ENCODE measurements around the gene EIF2AK3.
"Not testable (repeated sequence)": the region's sequence is repeated elsewhere in the genome, so short reads cannot be mapped to it uniquely, and the experiment has no call there.

The EIF2AK3 gene

DNA sequence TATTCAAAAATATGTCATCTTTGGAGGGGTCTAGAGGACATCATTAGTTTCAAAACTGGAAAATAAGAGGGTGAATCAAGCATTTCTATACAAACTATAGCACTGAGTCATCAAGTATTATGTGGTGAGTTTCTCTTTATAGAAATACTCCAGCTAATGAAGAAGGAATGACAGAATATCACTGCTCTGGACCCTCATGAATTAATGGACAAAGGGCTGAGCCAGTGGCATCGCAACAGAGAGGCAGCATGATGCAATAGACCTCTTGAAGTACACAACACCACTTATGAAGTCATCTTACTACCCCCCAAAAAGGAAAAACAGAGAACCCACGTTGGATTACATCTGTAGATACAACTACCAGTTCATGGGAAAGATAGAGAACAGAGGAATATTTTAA lies 27.4 kb upstream of the EIF2AK3 start:
- TF ChIP-seq, protein P1, sequence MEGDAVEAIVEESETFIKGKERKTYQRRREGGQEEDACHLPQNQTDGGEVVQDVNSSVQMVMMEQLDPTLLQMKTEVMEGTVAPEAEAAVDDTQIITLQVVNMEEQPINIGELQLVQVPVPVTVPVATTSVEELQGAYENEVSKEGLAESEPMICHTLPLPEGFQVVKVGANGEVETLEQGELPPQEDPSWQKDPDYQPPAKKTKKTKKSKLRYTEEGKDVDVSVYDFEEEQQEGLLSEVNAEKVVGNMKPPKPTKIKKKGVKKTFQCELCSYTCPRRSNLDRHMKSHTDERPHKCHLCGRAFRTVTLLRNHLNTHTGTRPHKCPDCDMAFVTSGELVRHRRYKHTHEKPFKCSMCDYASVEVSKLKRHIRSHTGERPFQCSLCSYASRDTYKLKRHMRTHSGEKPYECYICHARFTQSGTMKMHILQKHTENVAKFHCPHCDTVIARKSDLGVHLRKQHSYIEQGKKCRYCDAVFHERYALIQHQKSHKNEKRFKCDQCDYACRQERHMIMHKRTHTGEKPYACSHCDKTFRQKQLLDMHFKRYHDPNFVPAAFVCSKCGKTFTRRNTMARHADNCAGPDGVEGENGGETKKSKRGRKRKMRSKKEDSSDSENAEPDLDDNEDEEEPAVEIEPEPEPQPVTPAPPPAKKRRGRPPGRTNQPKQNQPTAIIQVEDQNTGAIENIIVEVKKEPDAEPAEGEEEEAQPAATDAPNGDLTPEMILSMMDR (IDR thresholded peaks at IDR 0.05; ENCODE audit: low read depth, low read length), result no peak
- H3K4me3 ChIP-seq (ENCODE audit: low read depth, low read length), result no peak overlapping the region

- TF ChIP-seq, protein P1 (IDR thresholded peaks at IDR 0.05; ENCODE audit: low read depth, low read length), result no peak
- H3K4me3 ChIP-seq (ENCODE audit: low read depth, low read length), result no peak overlapping the region
These were observed 24.4 kb upstream of the EIF2AK3 start for GRCh38 chr2:88651646-88652045.

GRCh38 chr2:88645291-88645882 lies 18.1 kb upstream of the EIF2AK3 start:
- not testable (repeated sequence) for H3K4me3 ChIP-seq (ENCODE audit: low read depth, low read length)

DNA sequence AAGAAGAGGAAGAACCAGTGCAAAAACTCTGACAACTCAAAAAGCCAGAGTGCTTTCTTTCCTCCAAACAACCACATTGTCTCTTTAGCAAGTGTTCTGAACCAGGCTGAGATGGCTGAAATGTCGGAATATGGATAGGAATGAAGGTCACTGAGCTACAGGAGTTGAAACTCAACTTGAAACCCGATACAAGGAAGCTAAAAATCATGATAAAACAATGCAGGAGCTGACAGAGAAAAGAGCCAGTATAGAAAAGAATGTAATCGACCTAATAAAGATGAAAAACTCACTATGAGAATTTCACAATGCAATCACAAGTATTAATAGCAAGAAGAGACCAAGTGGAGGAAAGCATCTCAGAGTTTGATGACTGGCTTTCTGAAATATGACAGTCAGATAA lies 15.0 kb upstream of the EIF2AK3 start:
- TF ChIP-seq, protein P1 (IDR thresholded peaks at IDR 0.05; ENCODE audit: low read depth, low read length), result no peak
- H3K4me3 ChIP-seq (ENCODE audit: low read depth, low read length), result no peak overlapping the region

DNA sequence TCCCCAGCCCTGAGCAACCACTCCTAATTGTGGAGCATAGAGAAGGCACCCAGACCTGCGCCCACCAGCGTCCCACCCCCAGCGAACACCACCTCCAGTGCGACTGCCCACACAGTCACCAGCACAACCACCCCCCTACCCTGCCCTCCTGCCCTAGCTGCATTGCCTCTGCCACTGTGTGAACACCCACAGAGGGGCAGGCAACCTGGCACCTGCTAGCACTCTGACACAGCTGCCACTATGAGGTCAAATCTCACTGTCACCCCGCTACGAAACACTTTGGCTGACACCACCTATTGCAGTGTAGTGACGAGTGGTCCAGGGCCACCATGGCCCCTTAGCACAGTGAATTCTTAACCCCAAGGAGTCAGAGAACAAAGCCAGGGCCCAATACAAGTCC lies 14.1 kb upstream of the EIF2AK3 start:
- no peak overlapping the region for H3K4me3 ChIP-seq (ENCODE audit: low read depth, low read length)
- TF ChIP-seq, protein P1 (IDR thresholded peaks at IDR 0.05; ENCODE audit: low read depth, low read length), result no peak

GRCh38 chr2:88639865-88640264 lies 12.6 kb upstream of the EIF2AK3 start:
- TF ChIP-seq, protein P1 (IDR thresholded peaks at IDR 0.05; ENCODE audit: low read depth, low read length), result no peak
- no peak overlapping the region for H3K4me3 ChIP-seq (ENCODE audit: low read depth, low read length)

- no peak overlapping the region for H3K4me3 ChIP-seq (ENCODE audit: low read depth, low read length)
- TF ChIP-seq, protein P1 (IDR thresholded peaks at IDR 0.05; ENCODE audit: low read depth, low read length), result no peak
These were observed 11.5 kb upstream of the EIF2AK3 start for GRCh38 chr2:88638743-88639142.

- no peak overlapping the region for H3K4me3 ChIP-seq (ENCODE audit: low read depth, low read length)
- TF ChIP-seq, protein P1 (IDR thresholded peaks at IDR 0.05; ENCODE audit: low read depth, low read length), result no peak
These were observed 10.9 kb upstream of the EIF2AK3 start for GRCh38 chr2:88638123-88638650.

Data from WI38 (cell line).